ENCODE data around the gene SRRM2. TPM values are rescaled to one million over a fixed set of nuclear protein-coding genes. Genes with fewer than 3 reads are reported as not detected.

Gene SRRM2
- total RNA-seq, 1 donor from 2014 or later: 699 TPM

DNA sequence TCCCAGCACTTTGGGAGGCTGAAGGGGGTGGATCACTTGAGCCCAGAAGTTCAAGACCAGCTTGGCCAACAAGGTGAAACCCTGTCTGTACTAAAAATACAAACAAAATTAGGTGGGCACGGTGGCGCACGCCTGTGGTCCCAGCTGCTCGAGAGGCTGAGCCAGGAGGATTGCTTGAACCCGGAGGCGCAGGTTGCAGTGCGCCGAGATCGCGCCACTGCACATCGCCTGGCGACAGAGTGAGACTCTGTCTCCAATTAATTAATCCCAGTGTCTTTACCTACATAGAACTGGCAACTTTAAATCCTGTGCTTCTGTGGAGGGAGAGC lies 26.2 kb downstream of the SRRM2 start:
- peaks cover 16% of the 10 kb centered on the region for H3K27me3 Mint-ChIP-seq (ENCODE audit: unreplicated experiment)
- TF ChIP-seq, protein P1, sequence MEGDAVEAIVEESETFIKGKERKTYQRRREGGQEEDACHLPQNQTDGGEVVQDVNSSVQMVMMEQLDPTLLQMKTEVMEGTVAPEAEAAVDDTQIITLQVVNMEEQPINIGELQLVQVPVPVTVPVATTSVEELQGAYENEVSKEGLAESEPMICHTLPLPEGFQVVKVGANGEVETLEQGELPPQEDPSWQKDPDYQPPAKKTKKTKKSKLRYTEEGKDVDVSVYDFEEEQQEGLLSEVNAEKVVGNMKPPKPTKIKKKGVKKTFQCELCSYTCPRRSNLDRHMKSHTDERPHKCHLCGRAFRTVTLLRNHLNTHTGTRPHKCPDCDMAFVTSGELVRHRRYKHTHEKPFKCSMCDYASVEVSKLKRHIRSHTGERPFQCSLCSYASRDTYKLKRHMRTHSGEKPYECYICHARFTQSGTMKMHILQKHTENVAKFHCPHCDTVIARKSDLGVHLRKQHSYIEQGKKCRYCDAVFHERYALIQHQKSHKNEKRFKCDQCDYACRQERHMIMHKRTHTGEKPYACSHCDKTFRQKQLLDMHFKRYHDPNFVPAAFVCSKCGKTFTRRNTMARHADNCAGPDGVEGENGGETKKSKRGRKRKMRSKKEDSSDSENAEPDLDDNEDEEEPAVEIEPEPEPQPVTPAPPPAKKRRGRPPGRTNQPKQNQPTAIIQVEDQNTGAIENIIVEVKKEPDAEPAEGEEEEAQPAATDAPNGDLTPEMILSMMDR (IDR thresholded peaks at IDR 0.05; ENCODE audit: partially characterized antibody, unreplicated experiment): no peak
- peak overlapping the region; percentile 96 for H3K27ac Mint-ChIP-seq (ENCODE audit: unreplicated experiment)
- H3K4me1 Mint-ChIP-seq (ENCODE audit: low read depth, unreplicated experiment): peaks cover 10% of the 10 kb centered on the region
- peak overlapping the region; percentile 92 for H3K4me3 Mint-ChIP-seq (ENCODE audit: unreplicated experiment)
- H3K9me3 Mint-ChIP-seq (ENCODE audit: unreplicated experiment): peaks cover 9% of the 10 kb centered on the region
- DNase-seq: no peak
- H3K36me3 Mint-ChIP-seq (ENCODE audit: unreplicated experiment): no peaks in the 10 kb centered on the region

- Mint-ChIP-seq H3K4me3 (ENCODE audit: unreplicated experiment) (no peak overlapping the region), H3K27me3 (ENCODE audit: unreplicated experiment) (peaks cover 16% of the 10 kb centered on the region), H3K36me3 (ENCODE audit: unreplicated experiment) (no peaks in the 10 kb centered on the region), H3K9me3 (ENCODE audit: unreplicated experiment) (peaks cover 9% of the 10 kb centered on the region), H3K27ac (ENCODE audit: unreplicated experiment) (peak overlapping the region; percentile 22), H3K4me1 (ENCODE audit: low read depth, unreplicated experiment) (peaks cover 10% of the 10 kb centered on the region)
- no peak for DNase-seq
- TF ChIP-seq, protein P1 (IDR thresholded peaks at IDR 0.05; ENCODE audit: partially characterized antibody, unreplicated experiment): no peak
These were observed 26.9 kb downstream of the SRRM2 start for GRCh38 chr16:2779151-2779920.

GRCh38 chr16:2779978-2780898 lies 27.8 kb downstream of the SRRM2 start:
- peaks cover 10% of the 10 kb centered on the region for H3K4me1 Mint-ChIP-seq (ENCODE audit: low read depth, unreplicated experiment)
- no peaks in the 10 kb centered on the region for H3K36me3 Mint-ChIP-seq (ENCODE audit: unreplicated experiment)
- no peak for DNase-seq
- TF ChIP-seq, protein P1 (IDR thresholded peaks at IDR 0.05; ENCODE audit: partially characterized antibody, unreplicated experiment): no peak
- H3K27me3 Mint-ChIP-seq (ENCODE audit: unreplicated experiment): peaks cover 16% of the 10 kb centered on the region
- peak overlapping the region; percentile 15 for H3K4me3 Mint-ChIP-seq (ENCODE audit: unreplicated experiment)
- H3K27ac Mint-ChIP-seq (ENCODE audit: unreplicated experiment): no peak overlapping the region
- peaks cover 9% of the 10 kb centered on the region for H3K9me3 Mint-ChIP-seq (ENCODE audit: unreplicated experiment)

DNA sequence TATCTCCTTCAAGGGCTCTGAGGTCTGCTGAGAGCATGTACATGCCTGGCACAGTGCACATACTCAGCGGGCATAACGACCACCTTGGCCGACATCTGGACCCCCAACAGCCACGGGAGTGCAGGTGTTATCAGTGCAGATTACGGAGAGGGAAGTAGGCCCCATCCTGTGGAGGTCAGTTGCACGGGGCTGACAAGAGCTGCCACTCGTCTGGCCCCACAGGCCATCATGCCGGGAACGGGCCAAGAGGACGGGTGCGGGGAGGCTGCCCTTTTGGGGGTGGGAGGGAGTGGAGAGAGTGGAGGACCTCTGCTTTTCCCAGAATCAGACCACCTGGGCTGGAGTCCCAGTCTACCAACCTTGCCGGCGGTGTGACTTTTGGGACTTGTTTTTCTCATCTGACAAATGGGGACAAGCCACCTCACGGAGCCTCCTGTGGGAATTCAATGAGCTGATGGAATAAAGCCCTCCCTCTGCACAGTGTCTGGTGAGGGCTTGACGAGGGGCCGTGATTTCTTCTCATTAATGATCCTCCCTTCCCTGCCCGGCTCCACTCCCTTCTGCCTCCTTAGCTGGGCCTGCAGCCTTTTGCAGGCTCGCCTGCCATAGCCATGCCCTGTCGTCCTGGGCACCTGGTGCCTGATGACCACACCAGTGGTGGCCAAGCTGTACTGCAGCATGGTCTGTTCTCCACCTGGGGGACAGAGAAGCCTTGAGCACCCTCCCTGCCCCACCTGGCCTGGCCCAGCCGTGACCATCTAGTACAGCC lies 30.3 kb downstream of the SRRM2 start:
- Mint-ChIP-seq H3K27ac (ENCODE audit: unreplicated experiment) (no peak overlapping the region), H3K4me1 (ENCODE audit: low read depth, unreplicated experiment) (peaks cover 5% of the 10 kb centered on the region), H3K36me3 (ENCODE audit: unreplicated experiment) (no peaks in the 10 kb centered on the region), H3K4me3 (ENCODE audit: unreplicated experiment) (no peak overlapping the region), H3K27me3 (ENCODE audit: unreplicated experiment) (peaks cover 11% of the 10 kb centered on the region), H3K9me3 (ENCODE audit: unreplicated experiment) (peaks cover 5% of the 10 kb centered on the region)
- TF ChIP-seq, protein P1 (IDR thresholded peaks at IDR 0.05; ENCODE audit: partially characterized antibody, unreplicated experiment): no peak
- DNase-seq: no peak

All from glutamatergic neuron (in vitro differentiated cells).